HepG2 (cell line): ENCODE results near the gene DHX16. TPM values are rescaled to one million over a fixed set of nuclear protein-coding genes. Genes with fewer than 3 reads are reported as not detected.

Experiments
- CENPX ChIP-seq: sonication (generic); formaldehyde crosslinking; IDR thresholded peaks from 2 replicates; pipeline ENCODE4 v1.9.0; 2021; ENCODE audit warnings: mild to moderate bottlenecking, missing genetic modification reagents, moderate library complexity
- DR1 ChIP-seq: sonication (generic); formaldehyde crosslinking; IDR thresholded peaks from 2 replicates; pipeline ENCODE4 v1.8.0; 2021; ENCODE audit warnings: mild to moderate bottlenecking, missing genetic modification reagents, inconsistent platforms
- KIAA2018 ChIP-seq: sonication (generic); formaldehyde crosslinking; IDR thresholded peaks from 2 replicates; pipeline ENCODE4 v1.5.0; 2020; ENCODE audit warnings: mild to moderate bottlenecking, missing genetic modification reagents, borderline replicate concordance
- NAIF1 ChIP-seq: sonication (generic); formaldehyde crosslinking; IDR thresholded peaks from 2 replicates; pipeline ENCODE4 v1.5.0; 2020; ENCODE audit warnings: mild to moderate bottlenecking, missing genetic modification reagents, borderline replicate concordance
- SMAD1 ChIP-seq: sonication (generic); formaldehyde crosslinking; IDR thresholded peaks from 2 replicates; pipeline ENCODE4 v1.4.0; 2020; ENCODE audit warnings: missing genetic modification reagents, low read depth, mild to moderate bottlenecking, borderline replicate concordance
- ZC3H13 ChIP-seq: sonication (generic); formaldehyde crosslinking; IDR thresholded peaks from 2 replicates; pipeline ENCODE4 v1.8.1; 2023; ENCODE audit warnings: mild to moderate bottlenecking, missing genetic modification reagents, moderate library complexity
- ZNF577 ChIP-seq: sonication (generic); formaldehyde crosslinking; IDR thresholded peaks from 2 replicates; pipeline ENCODE4 v1.4.0; 2020; ENCODE audit warnings: mild to moderate bottlenecking, low read depth, missing genetic modification reagents, borderline replicate concordance
- ZNF724P ChIP-seq: sonication (generic); formaldehyde crosslinking; IDR thresholded peaks from 2 replicates; pipeline ENCODE4 v1.8.0; 2022; ENCODE audit warnings: missing genetic modification reagents, borderline replicate concordance
- ZSCAN9 ChIP-seq: IDR thresholded peaks from 2 replicates; pipeline ENCODE4 v1.6.1; 2016; ENCODE audit warnings: borderline replicate concordance
- polyA plus RNA-seq, 8 experiments: library from polyadenylated mRNA; depleted of rRNA in 3 of 8; stranded (reverse) in 7 of 8; unstranded in 1 of 8; fragments of >200 nt; fragmentation: Illumina TruSeq in 4 of 8; extraction: Trizol in 4 of 8; gene quantifications; 2 replicates each; pipeline versions ENCODE4 v1.2.1 to v1.2.3, GENCODE V29; 2011 to 2016; ENCODE audit warnings: low read depth in 4 of 8, missing spikeins in 1 of 8, mixed read lengths in 1 of 8; ENCODE audit not compliant: insufficient read depth in 1 of 8
- total RNA-seq, 5 experiments: library from RNA; depleted of rRNA; stranded (reverse); fragments of >200 nt; fragmentation: Illumina TruSeq; extraction: Trizol; gene quantifications; 2 replicates each; pipeline ENCODE4 v1.2.3, GENCODE V29; 2016; ENCODE audit warnings: low read depth in 1 of 5
- TF ChIP-seq, protein P1 (sequence below): sonication (generic); formaldehyde crosslinking; conservative IDR thresholded peaks from 2 replicates; pipeline ENCODE4 v1.4.0; 2020; ENCODE audit warnings: mild to moderate bottlenecking, missing genetic modification reagents, moderate library complexity
- TF ChIP-seq, protein P2 (sequence below): sonication (generic); formaldehyde crosslinking; IDR thresholded peaks from 2 replicates; pipeline ENCODE4 v1.5.1; 2020; ENCODE audit warnings: mild to moderate bottlenecking, missing genetic modification reagents, moderate library complexity

Gene DHX16
- total and polyA plus RNA-seq, 2 of the 13 experiments (the other 11 are each of a cell fraction or from before 2014, with no cell fraction given) = 57.0 to 58.5 TPM

GRCh38 chr6:30647242-30648116 lies 25.3 kb downstream of the DHX16 start (continued):
- TF ChIP-seq KIAA2018 = peak; percentile 30; the same call in 1 of the 2 replicates
- TF ChIP-seq ZNF577 (CRISPR knock-in tag) = no peak
- TF ChIP-seq DR1 (CRISPR knock-in tag) = peak; percentile 90
- TF ChIP-seq, protein P1, sequence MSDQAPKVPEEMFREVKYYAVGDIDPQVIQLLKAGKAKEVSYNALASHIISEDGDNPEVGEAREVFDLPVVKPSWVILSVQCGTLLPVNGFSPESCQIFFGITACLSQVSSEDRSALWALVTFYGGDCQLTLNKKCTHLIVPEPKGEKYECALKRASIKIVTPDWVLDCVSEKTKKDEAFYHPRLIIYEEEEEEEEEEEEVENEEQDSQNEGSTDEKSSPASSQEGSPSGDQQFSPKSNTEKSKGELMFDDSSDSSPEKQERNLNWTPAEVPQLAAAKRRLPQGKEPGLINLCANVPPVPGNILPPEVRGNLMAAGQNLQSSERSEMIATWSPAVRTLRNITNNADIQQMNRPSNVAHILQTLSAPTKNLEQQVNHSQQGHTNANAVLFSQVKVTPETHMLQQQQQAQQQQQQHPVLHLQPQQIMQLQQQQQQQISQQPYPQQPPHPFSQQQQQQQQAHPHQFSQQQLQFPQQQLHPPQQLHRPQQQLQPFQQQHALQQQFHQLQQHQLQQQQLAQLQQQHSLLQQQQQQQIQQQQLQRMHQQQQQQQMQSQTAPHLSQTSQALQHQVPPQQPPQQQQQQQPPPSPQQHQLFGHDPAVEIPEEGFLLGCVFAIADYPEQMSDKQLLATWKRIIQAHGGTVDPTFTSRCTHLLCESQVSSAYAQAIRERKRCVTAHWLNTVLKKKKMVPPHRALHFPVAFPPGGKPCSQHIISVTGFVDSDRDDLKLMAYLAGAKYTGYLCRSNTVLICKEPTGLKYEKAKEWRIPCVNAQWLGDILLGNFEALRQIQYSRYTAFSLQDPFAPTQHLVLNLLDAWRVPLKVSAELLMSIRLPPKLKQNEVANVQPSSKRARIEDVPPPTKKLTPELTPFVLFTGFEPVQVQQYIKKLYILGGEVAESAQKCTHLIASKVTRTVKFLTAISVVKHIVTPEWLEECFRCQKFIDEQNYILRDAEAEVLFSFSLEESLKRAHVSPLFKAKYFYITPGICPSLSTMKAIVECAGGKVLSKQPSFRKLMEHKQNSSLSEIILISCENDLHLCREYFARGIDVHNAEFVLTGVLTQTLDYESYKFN (CRISPR knock-in tag) = peak; percentile 82
- TF ChIP-seq ZC3H13 = no peak; the same call in 1 of the 2 replicates
- TF ChIP-seq NAIF1 (CRISPR knock-in tag) = no peak; the same call in 1 of the 2 replicates
- TF ChIP-seq SMAD1 (CRISPR knock-in tag) = peak; percentile 97
- peak; percentile 11; the same call in 1 of the 2 replicates for TF ChIP-seq ZSCAN9 (CRISPR knock-in tag)
- TF ChIP-seq, protein P2, sequence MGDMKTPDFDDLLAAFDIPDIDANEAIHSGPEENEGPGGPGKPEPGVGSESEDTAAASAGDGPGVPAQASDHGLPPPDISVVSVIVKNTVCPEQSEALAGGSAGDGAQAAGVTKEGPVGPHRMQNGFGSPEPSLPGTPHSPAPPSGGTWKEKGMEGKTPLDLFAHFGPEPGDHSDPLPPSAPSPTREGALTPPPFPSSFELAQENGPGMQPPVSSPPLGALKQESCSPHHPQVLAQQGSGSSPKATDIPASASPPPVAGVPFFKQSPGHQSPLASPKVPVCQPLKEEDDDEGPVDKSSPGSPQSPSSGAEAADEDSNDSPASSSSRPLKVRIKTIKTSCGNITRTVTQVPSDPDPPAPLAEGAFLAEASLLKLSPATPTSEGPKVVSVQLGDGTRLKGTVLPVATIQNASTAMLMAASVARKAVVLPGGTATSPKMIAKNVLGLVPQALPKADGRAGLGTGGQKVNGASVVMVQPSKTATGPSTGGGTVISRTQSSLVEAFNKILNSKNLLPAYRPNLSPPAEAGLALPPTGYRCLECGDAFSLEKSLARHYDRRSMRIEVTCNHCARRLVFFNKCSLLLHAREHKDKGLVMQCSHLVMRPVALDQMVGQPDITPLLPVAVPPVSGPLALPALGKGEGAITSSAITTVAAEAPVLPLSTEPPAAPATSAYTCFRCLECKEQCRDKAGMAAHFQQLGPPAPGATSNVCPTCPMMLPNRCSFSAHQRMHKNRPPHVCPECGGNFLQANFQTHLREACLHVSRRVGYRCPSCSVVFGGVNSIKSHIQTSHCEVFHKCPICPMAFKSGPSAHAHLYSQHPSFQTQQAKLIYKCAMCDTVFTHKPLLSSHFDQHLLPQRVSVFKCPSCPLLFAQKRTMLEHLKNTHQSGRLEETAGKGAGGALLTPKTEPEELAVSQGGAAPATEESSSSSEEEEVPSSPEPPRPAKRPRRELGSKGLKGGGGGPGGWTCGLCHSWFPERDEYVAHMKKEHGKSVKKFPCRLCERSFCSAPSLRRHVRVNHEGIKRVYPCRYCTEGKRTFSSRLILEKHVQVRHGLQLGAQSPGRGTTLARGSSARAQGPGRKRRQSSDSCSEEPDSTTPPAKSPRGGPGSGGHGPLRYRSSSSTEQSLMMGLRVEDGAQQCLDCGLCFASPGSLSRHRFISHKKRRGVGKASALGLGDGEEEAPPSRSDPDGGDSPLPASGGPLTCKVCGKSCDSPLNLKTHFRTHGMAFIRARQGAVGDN (CRISPR knock-in tag) = peak; percentile 98
- no peak for TF ChIP-seq CENPX (CRISPR knock-in tag)
- peak; percentile 95; the same call in 1 of the 2 replicates for TF ChIP-seq ZNF724P (CRISPR knock-in tag)
